ENCODE results near the gene SUSD2.
A peak's percentile ranks its signal among the peaks of the same experiment; 100 is the strongest.

The SUSD2 gene

GRCh38 chr22:24170632-24171031 lies 10.7 kb upstream of the SUSD2 start:
- H3K36me3 ChIP-seq (ENCODE audit: control insufficient read depth in 4 of 4, insufficient read depth in 4 of 4, low read length in 3 of 4): peaks cover 13 to 94% (median 72%) of the 10 kb centered on the region in 4 experiments
- H3K4me1 ChIP-seq (ENCODE audit: control extremely low read depth in 1 of 4, control insufficient read depth in 4 of 4, insufficient read depth in 4 of 4, low read length in 3 of 4): no peaks in the 10 kb centered on the region
- no peak overlapping the region for H3K27ac ChIP-seq (ENCODE audit: insufficient read depth in 1 of 2, low read depth in 1 of 2, low read length in 2 of 2, poor library complexity in 1 of 2, severe bottlenecking in 2 of 2)
- 92% methylated on average over 2 of the region's 5 CpGs for WGBS (ENCODE audit: insufficient coverage)
- DNase-seq: no peak
- H3K27me3 ChIP-seq (replicated peaks in 2 of 5; ENCODE audit: control insufficient read depth in 4 of 5, insufficient read depth in 5 of 5, low read length in 4 of 5): no peaks in the 10 kb centered on the region
- no peaks in the 10 kb centered on the region for H3K9me3 ChIP-seq (ENCODE audit: control extremely low read depth in 1 of 5, control insufficient read depth in 4 of 5, insufficient read depth in 2 of 5, low read depth in 1 of 5, low read length in 4 of 5)
- ChIA-PET POLR2A (no interaction called here), CTCF (interaction anchor here (6.5 to 43.2 kb wide), 2 partner anchors 31 to 64 kb away, joined by 60 to 1213 read pairs; no protein-coding TSS in a partner anchor)
- no peak overlapping the region for H3K4me3 ChIP-seq (ENCODE audit: control insufficient read depth in 1 of 7, extremely low read depth in 1 of 7, insufficient read depth in 4 of 7, low read depth in 2 of 7, low read length in 6 of 7)

DNA sequence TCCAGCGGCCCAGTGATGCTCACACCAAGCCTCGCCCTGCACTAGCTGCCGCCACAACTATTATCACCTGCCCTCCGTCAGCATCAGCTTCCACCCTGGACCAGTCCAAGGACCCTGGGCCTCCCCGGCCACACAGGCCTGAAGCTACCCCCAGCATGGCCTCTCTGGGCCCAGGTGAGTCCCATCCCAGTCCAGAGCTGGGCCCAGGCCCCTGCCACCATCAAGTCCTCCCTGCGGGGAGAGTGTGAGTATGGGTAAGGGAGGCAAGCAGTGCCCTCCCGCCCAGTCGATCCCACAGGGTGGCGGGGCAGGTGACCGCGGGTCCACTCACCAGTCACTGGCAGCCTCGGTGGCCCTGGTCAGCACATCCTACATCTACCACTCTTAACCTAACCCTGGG lies 9.5 kb upstream of the SUSD2 start:
- H3K4me3 ChIP-seq (ENCODE audit: control insufficient read depth in 1 of 7, extremely low read depth in 1 of 7, insufficient read depth in 4 of 7, low read depth in 2 of 7, low read length in 6 of 7): no peak overlapping the region
- no peaks in the 10 kb centered on the region for H3K27me3 ChIP-seq (replicated peaks in 2 of 5; ENCODE audit: control insufficient read depth in 4 of 5, insufficient read depth in 5 of 5, low read length in 4 of 5)
- DNase-seq: no peak
- H3K36me3 ChIP-seq (ENCODE audit: control insufficient read depth in 4 of 4, insufficient read depth in 4 of 4, low read length in 3 of 4): peaks cover 15 to 94% (median 71%) of the 10 kb centered on the region in 4 experiments
- POLR2A ChIA-PET: no interaction called here
- WGBS (ENCODE audit: insufficient coverage): 100% methylated on average over 1 of the region's 12 CpGs
- no peaks in the 10 kb centered on the region for H3K4me1 ChIP-seq (ENCODE audit: control extremely low read depth in 1 of 4, control insufficient read depth in 4 of 4, insufficient read depth in 4 of 4, low read length in 3 of 4)
- H3K27ac ChIP-seq (ENCODE audit: insufficient read depth in 1 of 2, low read depth in 1 of 2, low read length in 2 of 2, poor library complexity in 1 of 2, severe bottlenecking in 2 of 2): no peak overlapping the region
- CTCF ChIA-PET: interaction anchor here (6.5 to 43.2 kb wide), 2 partner anchors 33 to 65 kb away, joined by 60 to 1213 read pairs; no protein-coding TSS in a partner anchor
- H3K9me3 ChIP-seq (ENCODE audit: control extremely low read depth in 1 of 5, control insufficient read depth in 4 of 5, insufficient read depth in 2 of 5, low read depth in 1 of 5, low read length in 4 of 5): no peaks in the 10 kb centered on the region

DNA sequence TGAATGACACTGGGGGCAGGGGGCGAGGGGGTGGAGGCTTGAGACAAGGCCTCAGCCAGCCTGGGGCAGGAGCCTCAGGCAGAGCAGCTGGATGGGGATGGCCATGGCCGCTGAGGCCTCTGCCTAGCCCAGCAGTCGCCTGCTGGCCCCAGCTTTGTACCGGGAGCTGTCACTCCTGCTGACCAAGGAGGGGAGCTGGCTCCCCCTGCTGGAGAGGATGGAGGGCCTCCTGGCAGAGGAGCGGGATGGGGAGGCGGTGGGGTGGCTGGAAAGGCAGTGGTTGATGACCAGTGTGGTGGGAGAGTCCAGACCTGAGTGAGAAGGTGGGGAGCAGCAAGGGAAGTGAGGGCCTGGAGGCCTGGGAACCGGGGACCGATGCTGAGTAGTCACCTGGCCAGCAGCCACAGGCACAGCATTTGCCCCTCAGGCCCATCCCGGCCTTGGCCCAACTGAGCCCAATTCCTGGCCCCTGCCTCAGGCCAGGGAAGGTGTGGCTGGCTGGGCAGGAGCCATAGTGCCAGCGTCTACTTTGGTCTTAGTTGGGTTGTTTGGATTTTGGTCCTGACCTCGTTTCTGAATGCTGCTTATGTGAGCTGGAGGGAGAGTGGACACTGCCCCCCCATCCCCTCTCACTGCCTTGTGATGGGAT lies 6.0 kb upstream of the SUSD2 start:
- peaks cover 20 to 86% (median 52%) of the 10 kb centered on the region in 4 experiments for H3K36me3 ChIP-seq (ENCODE audit: control insufficient read depth in 4 of 4, insufficient read depth in 4 of 4, low read length in 3 of 4)
- no peak overlapping the region for H3K4me3 ChIP-seq (ENCODE audit: control insufficient read depth in 1 of 7, extremely low read depth in 1 of 7, insufficient read depth in 4 of 7, low read depth in 2 of 7, low read length in 6 of 7)
- no peaks in the 10 kb centered on the region for H3K27me3 ChIP-seq (replicated peaks in 2 of 5; ENCODE audit: control insufficient read depth in 4 of 5, insufficient read depth in 5 of 5, low read length in 4 of 5)
- H3K9me3 ChIP-seq (ENCODE audit: control extremely low read depth in 1 of 5, control insufficient read depth in 4 of 5, insufficient read depth in 2 of 5, low read depth in 1 of 5, low read length in 4 of 5): no peaks in the 10 kb centered on the region
- WGBS (ENCODE audit: insufficient coverage): 57% methylated on average over 8 of the region's 11 CpGs
- peak; percentile 58 to 72 (median 63) for DNase-seq
- CTCF ChIA-PET: interaction anchor here (0.7 to 43.2 kb wide), 12 partner anchors 16 to 167 kb away, joined by 3 to 1213 read pairs (median 4); no protein-coding TSS in a partner anchor
- no peak overlapping the region for H3K27ac ChIP-seq (ENCODE audit: insufficient read depth in 1 of 2, low read depth in 1 of 2, low read length in 2 of 2, poor library complexity in 1 of 2, severe bottlenecking in 2 of 2)
- no peaks in the 10 kb centered on the region for H3K4me1 ChIP-seq (ENCODE audit: control extremely low read depth in 1 of 4, control insufficient read depth in 4 of 4, insufficient read depth in 4 of 4, low read length in 3 of 4)
- POLR2A ChIA-PET: interaction anchor here (1.1 to 1.8 kb wide), 2 partner anchors 18 to 42 kb away, joined by 4 to 6 read pairs; no protein-coding TSS in a partner anchor

- Histone ChIP-seq H3K4me1 (ENCODE audit: control extremely low read depth in 1 of 4, control insufficient read depth in 4 of 4, insufficient read depth in 4 of 4, low read length in 3 of 4) (no peaks in the 10 kb centered on the region), H3K27me3 (replicated peaks in 2 of 5; ENCODE audit: control insufficient read depth in 4 of 5, insufficient read depth in 5 of 5, low read length in 4 of 5) (no peaks in the 10 kb centered on the region), H3K36me3 (ENCODE audit: control insufficient read depth in 4 of 4, insufficient read depth in 4 of 4, low read length in 3 of 4) (peaks cover 20 to 79% (median 48%) of the 10 kb centered on the region in 4 experiments), H3K9me3 (ENCODE audit: control extremely low read depth in 1 of 5, control insufficient read depth in 4 of 5, insufficient read depth in 2 of 5, low read depth in 1 of 5, low read length in 4 of 5) (no peaks in the 10 kb centered on the region), H3K4me3 (ENCODE audit: control insufficient read depth in 1 of 7, extremely low read depth in 1 of 7, insufficient read depth in 4 of 7, low read depth in 2 of 7, low read length in 6 of 7) (no peak overlapping the region), H3K27ac (ENCODE audit: insufficient read depth in 1 of 2, low read depth in 1 of 2, low read length in 2 of 2, poor library complexity in 1 of 2, severe bottlenecking in 2 of 2) (no peak overlapping the region)
- ChIA-PET POLR2A (interaction anchor here (1.1 kb wide), 1 partner anchor 43 kb away, joined by 4 read pairs; no protein-coding TSS in a partner anchor), CTCF (interaction anchor here (1.0 to 43.2 kb wide), 7 partner anchors 37 to 168 kb away, joined by 3 to 1213 read pairs (median 8); no protein-coding TSS in a partner anchor)
- 95% methylated on average over 9 of the region's 11 CpGs for WGBS (ENCODE audit: insufficient coverage)
- no peak for DNase-seq
Measured at GRCh38 chr22:24176040-24176439, 5.2 kb upstream of the SUSD2 start.

DNA sequence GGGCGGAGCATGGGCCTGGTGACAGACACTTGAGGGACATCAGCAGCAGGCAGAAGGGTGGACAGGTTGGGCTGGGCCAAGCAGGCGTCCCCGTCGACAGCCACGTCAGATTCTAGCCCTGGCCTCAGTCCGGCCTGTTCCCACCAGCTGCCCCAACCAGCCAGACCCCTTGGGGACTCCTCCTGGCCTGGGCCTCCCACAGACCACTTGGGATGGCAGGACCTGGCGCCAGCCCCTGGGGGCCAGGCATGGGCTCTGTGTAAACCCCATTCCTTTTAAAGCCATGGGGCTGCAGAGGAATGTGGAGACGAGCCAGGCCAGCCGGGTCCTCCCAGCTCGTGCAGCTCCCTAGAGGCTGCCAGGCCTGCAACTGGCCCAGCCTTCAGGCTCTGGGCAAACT lies 4.7 kb upstream of the SUSD2 start:
- Histone ChIP-seq H3K9me3 (ENCODE audit: control extremely low read depth in 1 of 5, control insufficient read depth in 4 of 5, insufficient read depth in 2 of 5, low read depth in 1 of 5, low read length in 4 of 5) (no peaks in the 10 kb centered on the region), H3K4me1 (ENCODE audit: control extremely low read depth in 1 of 4, control insufficient read depth in 4 of 4, insufficient read depth in 4 of 4, low read length in 3 of 4) (no peaks in the 10 kb centered on the region), H3K27ac (ENCODE audit: insufficient read depth in 1 of 2, low read depth in 1 of 2, low read length in 2 of 2, poor library complexity in 1 of 2, severe bottlenecking in 2 of 2) (no peak overlapping the region), H3K4me3 (ENCODE audit: control insufficient read depth in 1 of 7, extremely low read depth in 1 of 7, insufficient read depth in 4 of 7, low read depth in 2 of 7, low read length in 6 of 7) (no peak overlapping the region), H3K27me3 (replicated peaks in 2 of 5; ENCODE audit: control insufficient read depth in 4 of 5, insufficient read depth in 5 of 5, low read length in 4 of 5) (no peaks in the 10 kb centered on the region), H3K36me3 (ENCODE audit: control insufficient read depth in 4 of 4, insufficient read depth in 4 of 4, low read length in 3 of 4) (peaks cover 20 to 73% (median 44%) of the 10 kb centered on the region in 4 experiments)
- CTCF ChIA-PET: interaction anchor here (0.8 to 43.2 kb wide), 4 partner anchors 13 to 70 kb away, joined by 3 to 1213 read pairs (median 32); no protein-coding TSS in a partner anchor
- DNase-seq: no peak
- 95% methylated on average over 9 of the region's 10 CpGs for WGBS (ENCODE audit: insufficient coverage)
- POLR2A ChIA-PET: no interaction called here

DNA sequence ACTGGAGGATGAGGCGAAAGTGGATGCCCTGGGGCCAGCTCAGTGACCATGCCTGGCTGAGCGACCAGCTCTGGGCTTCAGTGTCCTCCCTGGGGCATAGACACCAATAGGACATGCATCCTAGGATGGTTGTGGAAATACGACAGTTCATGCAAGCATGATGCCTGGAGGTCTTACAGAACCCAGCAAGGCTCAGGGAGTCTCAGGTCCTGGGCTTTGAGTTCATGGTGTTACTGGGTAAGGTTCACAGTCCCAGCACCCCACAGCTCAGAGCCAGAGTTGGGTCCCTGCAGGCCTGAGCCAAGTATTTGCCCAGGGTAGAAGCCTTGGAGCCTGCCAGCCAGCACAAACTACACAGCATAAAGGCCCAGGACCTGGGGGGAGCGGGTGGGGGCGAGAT lies 4.2 kb upstream of the SUSD2 start:
- Histone ChIP-seq H3K9me3 (ENCODE audit: control extremely low read depth in 1 of 5, control insufficient read depth in 4 of 5, insufficient read depth in 2 of 5, low read depth in 1 of 5, low read length in 4 of 5) (no peaks in the 10 kb centered on the region), H3K27me3 (replicated peaks in 2 of 5; ENCODE audit: control insufficient read depth in 4 of 5, insufficient read depth in 5 of 5, low read length in 4 of 5) (no peaks in the 10 kb centered on the region), H3K36me3 (ENCODE audit: control insufficient read depth in 4 of 4, insufficient read depth in 4 of 4, low read length in 3 of 4) (peaks cover 20 to 69% (median 42%) of the 10 kb centered on the region in 4 experiments), H3K4me3 (ENCODE audit: control insufficient read depth in 1 of 7, extremely low read depth in 1 of 7, insufficient read depth in 4 of 7, low read depth in 2 of 7, low read length in 6 of 7) (no peak overlapping the region), H3K4me1 (ENCODE audit: control extremely low read depth in 1 of 4, control insufficient read depth in 4 of 4, insufficient read depth in 4 of 4, low read length in 3 of 4) (no peaks in the 10 kb centered on the region), H3K27ac (ENCODE audit: insufficient read depth in 1 of 2, low read depth in 1 of 2, low read length in 2 of 2, poor library complexity in 1 of 2, severe bottlenecking in 2 of 2) (no peak overlapping the region)
- ChIA-PET POLR2A (no interaction called here), CTCF (interaction anchor here (0.8 to 43.2 kb wide), 6 partner anchors 12 to 99 kb away, joined by 3 to 1213 read pairs (median 3); no protein-coding TSS in a partner anchor)
- no peak for DNase-seq
- 100% methylated on average over 5 of the region's 5 CpGs for WGBS (ENCODE audit: insufficient coverage)

DNA sequence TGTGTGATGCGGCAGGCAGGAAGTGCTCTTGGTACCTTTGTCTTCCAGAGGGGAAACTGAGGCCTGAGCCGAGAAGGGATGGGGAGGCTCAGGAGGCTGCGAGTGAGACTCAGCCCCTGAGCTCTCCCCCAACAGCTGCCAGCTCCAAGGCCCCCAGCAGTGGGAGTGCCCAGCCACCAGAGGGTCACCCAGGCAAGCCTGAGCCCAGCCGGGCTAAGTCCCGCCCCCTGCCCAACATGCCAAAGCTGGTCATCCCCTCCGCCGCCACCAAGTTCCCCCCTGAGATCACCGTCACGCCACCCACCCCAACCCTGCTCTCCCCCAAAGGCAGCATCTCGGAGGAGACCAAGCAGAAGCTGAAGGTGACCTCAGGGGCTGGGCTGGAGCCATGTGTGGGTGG lies 3.8 kb upstream of the SUSD2 start:
- CTCF ChIA-PET: interaction anchor here (0.8 to 43.2 kb wide), 7 partner anchors 12 to 100 kb away, joined by 3 to 1213 read pairs (median 3); no protein-coding TSS in a partner anchor

More for the DNA sequence above, 3.8 kb upstream of the SUSD2 start:
- Histone ChIP-seq H3K4me1 (ENCODE audit: control extremely low read depth in 1 of 4, control insufficient read depth in 4 of 4, insufficient read depth in 4 of 4, low read length in 3 of 4) (no peaks in the 10 kb centered on the region), H3K36me3 (ENCODE audit: control insufficient read depth in 4 of 4, insufficient read depth in 4 of 4, low read length in 3 of 4) (peaks cover 17 to 65% (median 39%) of the 10 kb centered on the region in 4 experiments), H3K9me3 (ENCODE audit: control extremely low read depth in 1 of 5, control insufficient read depth in 4 of 5, insufficient read depth in 2 of 5, low read depth in 1 of 5, low read length in 4 of 5) (no peaks in the 10 kb centered on the region), H3K27ac (ENCODE audit: insufficient read depth in 1 of 2, low read depth in 1 of 2, low read length in 2 of 2, poor library complexity in 1 of 2, severe bottlenecking in 2 of 2) (no peak overlapping the region), H3K4me3 (ENCODE audit: control insufficient read depth in 1 of 7, extremely low read depth in 1 of 7, insufficient read depth in 4 of 7, low read depth in 2 of 7, low read length in 6 of 7) (no peak overlapping the region), H3K27me3 (replicated peaks in 2 of 5; ENCODE audit: control insufficient read depth in 4 of 5, insufficient read depth in 5 of 5, low read length in 4 of 5) (no peaks in the 10 kb centered on the region)
- POLR2A ChIA-PET: no interaction called here
- WGBS (ENCODE audit: insufficient coverage): 100% methylated on average over 5 of the region's 10 CpGs
- DNase-seq: no peak

Measured in common myeloid progenitor, CD34-positive (primary cell).